Effector memory CD4-positive, alpha-beta T cell (primary cell): ENCODE measurements around the gene LTBP1.

Source experiments
- DNase-seq, 3 donors: peaks; one replicate each; pipeline ENCODE4 v3.0.0-alpha.2; 2020
- H3K27ac ChIP-seq: 2 replicates; pipeline ENCODE4 v1.7.0; 2013; ENCODE audit warnings: mild to moderate bottlenecking, low read length, moderate library complexity; ENCODE audit not compliant: insufficient read depth, poor library complexity, severe bottlenecking
- H3K27me3 ChIP-seq: replicated peaks from 2 replicates; pipeline ENCODE4 v1.7.0; 2013; ENCODE audit warnings: mild to moderate bottlenecking, low read length; ENCODE audit not compliant: insufficient read depth, control insufficient read depth, poor library complexity, severe bottlenecking
- H3K36me3 ChIP-seq: 2 replicates; pipeline ENCODE4 v1.7.0; 2013; ENCODE audit warnings: mild to moderate bottlenecking, low read length, moderate library complexity; ENCODE audit not compliant: control insufficient read depth, insufficient read depth
- H3K4me1 ChIP-seq: 2 replicates; pipeline ENCODE4 v1.7.0; 2013; ENCODE audit warnings: low read length, mild to moderate bottlenecking; ENCODE audit not compliant: control insufficient read depth, insufficient read depth, poor library complexity, severe bottlenecking
- H3K4me3 ChIP-seq: 2 replicates; pipeline ENCODE4 v1.7.0; 2013; ENCODE audit warnings: low read length, low read depth, mild to moderate bottlenecking; ENCODE audit not compliant: insufficient read depth, poor library complexity, severe bottlenecking
- H3K9me3 ChIP-seq: 2 replicates; pipeline ENCODE4 v1.7.0; 2013; ENCODE audit warnings: mild to moderate bottlenecking, low read length, moderate library complexity; ENCODE audit not compliant: control insufficient read depth

The LTBP1 gene

GRCh38 chr2:33267043-33267442 lies 320.3 kb downstream of the LTBP1 start:
- Histone ChIP-seq H3K27ac (no peak overlapping the region), H3K4me3 (no peak overlapping the region), H3K9me3 (no peaks in the 10 kb centered on the region), H3K27me3 (no peaks in the 10 kb centered on the region), H3K4me1 (no peaks in the 10 kb centered on the region), H3K36me3 (no peaks in the 10 kb centered on the region)
- no peak for DNase-seq

GRCh38 chr2:33267756-33268155 lies 321.0 kb downstream of the LTBP1 start:
- Histone ChIP-seq H3K36me3 (no peaks in the 10 kb centered on the region), H3K27ac (no peak overlapping the region)
- DNase-seq: no peak

GRCh38 chr2:33268246-33268831 lies 321.6 kb downstream of the LTBP1 start:
- H3K27me3 ChIP-seq: no peaks in the 10 kb centered on the region
- H3K27ac ChIP-seq: no peak overlapping the region
- H3K9me3 ChIP-seq: no peaks in the 10 kb centered on the region
- H3K4me1 ChIP-seq: no peaks in the 10 kb centered on the region
- DNase-seq: no peak
- H3K36me3 ChIP-seq: no peaks in the 10 kb centered on the region
- no peak overlapping the region for H3K4me3 ChIP-seq

More at GRCh38 chr2:33267756-33268155, 321.0 kb downstream of the LTBP1 start:
- H3K27me3 ChIP-seq: no peaks in the 10 kb centered on the region
- no peaks in the 10 kb centered on the region for H3K4me1 ChIP-seq
- no peak overlapping the region for H3K4me3 ChIP-seq
- no peaks in the 10 kb centered on the region for H3K9me3 ChIP-seq

GRCh38 chr2:33272001-33272400 lies 325.2 kb downstream of the LTBP1 start:
- Histone ChIP-seq H3K36me3 (no peaks in the 10 kb centered on the region), H3K9me3 (no peaks in the 10 kb centered on the region), H3K4me3 (no peak overlapping the region), H3K27me3 (no peaks in the 10 kb centered on the region), H3K4me1 (no peaks in the 10 kb centered on the region), H3K27ac (no peak overlapping the region)
- no peak for DNase-seq

GRCh38 chr2:33273479-33273878 lies 326.7 kb downstream of the LTBP1 start:
- H3K36me3 ChIP-seq: no peaks in the 10 kb centered on the region
- H3K9me3 ChIP-seq: no peaks in the 10 kb centered on the region
- no peak overlapping the region for H3K27ac ChIP-seq
- DNase-seq: no peak
- H3K27me3 ChIP-seq: no peaks in the 10 kb centered on the region
- H3K4me1 ChIP-seq: no peaks in the 10 kb centered on the region
- no peak overlapping the region for H3K4me3 ChIP-seq

GRCh38 chr2:33274524-33274923 lies 327.8 kb downstream of the LTBP1 start:
- Histone ChIP-seq H3K27ac (no peak overlapping the region), H3K4me3 (no peak overlapping the region), H3K4me1 (no peaks in the 10 kb centered on the region), H3K9me3 (no peaks in the 10 kb centered on the region), H3K36me3 (no peaks in the 10 kb centered on the region), H3K27me3 (no peaks in the 10 kb centered on the region)
- no peak for DNase-seq

GRCh38 chr2:33275689-33276444 lies 329.1 kb downstream of the LTBP1 start:
- peak; percentile 23 to 45 (median 35) for DNase-seq
- no peaks in the 10 kb centered on the region for H3K36me3 ChIP-seq

GRCh38 chr2:33277002-33277426 lies 330.3 kb downstream of the LTBP1 start:
- Histone ChIP-seq H3K9me3 (no peaks in the 10 kb centered on the region), H3K27ac (no peak overlapping the region), H3K4me1 (no peaks in the 10 kb centered on the region), H3K36me3 (no peaks in the 10 kb centered on the region), H3K4me3 (no peak overlapping the region), H3K27me3 (no peaks in the 10 kb centered on the region)
- DNase-seq: no peak

More at GRCh38 chr2:33275689-33276444, 329.1 kb downstream of the LTBP1 start:
- no peaks in the 10 kb centered on the region for H3K27me3 ChIP-seq
- H3K4me1 ChIP-seq: no peaks in the 10 kb centered on the region
- no peak overlapping the region for H3K27ac ChIP-seq
- no peak overlapping the region for H3K4me3 ChIP-seq
- no peaks in the 10 kb centered on the region for H3K9me3 ChIP-seq

GRCh38 chr2:33278245-33278943 lies 331.6 kb downstream of the LTBP1 start:
- H3K36me3 ChIP-seq: no peaks in the 10 kb centered on the region
- no peaks in the 10 kb centered on the region for H3K27me3 ChIP-seq
- H3K9me3 ChIP-seq: no peaks in the 10 kb centered on the region
- H3K4me1 ChIP-seq: no peaks in the 10 kb centered on the region
- no peak overlapping the region for H3K27ac ChIP-seq
- DNase-seq: no peak
- H3K4me3 ChIP-seq: no peak overlapping the region

- H3K4me3 ChIP-seq: no peak overlapping the region
- no peaks in the 10 kb centered on the region for H3K27me3 ChIP-seq
- no peak overlapping the region for H3K27ac ChIP-seq
- DNase-seq: no peak
- no peaks in the 10 kb centered on the region for H3K36me3 ChIP-seq
- H3K9me3 ChIP-seq: no peaks in the 10 kb centered on the region
- H3K4me1 ChIP-seq: no peaks in the 10 kb centered on the region
Observed at GRCh38 chr2:33284287-33284686, 337.5 kb downstream of the LTBP1 start.
